Fibroblast of lung (primary cell): ENCODE measurements around the gene C12orf50. TPM values are rescaled to one million over a fixed set of nuclear protein-coding genes. Genes with fewer than 3 reads are reported as not detected.

Experiments used
- DNase-seq, 2 donors: peaks; one replicate each; pipeline versions ENCODE4 v3.0.0 to v3.0.0-alpha.2; 2010; ENCODE audit warnings: low read depth in 2 of 2
- H2AFZ ChIP-seq: 2 replicates; pipeline ENCODE4 v1.5.1; 2012; ENCODE audit warnings: low read length, control low read depth, inconsistent platforms
- H3K27ac ChIP-seq: 2 replicates; pipeline ENCODE4 v1.5.1; 2011; ENCODE audit warnings: low read length, control low read depth; ENCODE audit not compliant: insufficient read depth
- H3K27me3 ChIP-seq: 2 replicates; pipeline ENCODE4 v1.5.1; 2011; ENCODE audit warnings: mild to moderate bottlenecking, low read length; ENCODE audit not compliant: control insufficient read depth, insufficient read depth
- H3K36me3 ChIP-seq: 2 replicates; pipeline ENCODE4 v1.5.1; 2011; ENCODE audit warnings: low read length; ENCODE audit not compliant: control insufficient read depth, insufficient read depth
- H3K4me1 ChIP-seq: 2 replicates; pipeline ENCODE4 v1.5.1; 2011; ENCODE audit warnings: low read length; ENCODE audit not compliant: control insufficient read depth, insufficient read depth; ENCODE audit errors: extremely low read depth
- H3K4me2 ChIP-seq: 2 replicates; pipeline ENCODE4 v1.5.1; 2011; ENCODE audit warnings: low read length, control low read depth; ENCODE audit not compliant: insufficient read depth; ENCODE audit errors: extremely low read depth
- H3K4me3 ChIP-seq, 4 experiments: fragments of 200-600 bp in 1 of 4; sonication (generic) in 1 of 4; replicated peaks in 1 of 4; 2 replicates each; pipeline ENCODE4 v1.5.1; 2011 to 2016; ENCODE audit warnings: low read length in 4 of 4, low read depth in 3 of 4, mild to moderate bottlenecking in 3 of 4, control low read depth in 2 of 4, inconsistent platforms in 1 of 4, mixed read lengths in 1 of 4; ENCODE audit not compliant: insufficient read depth in 1 of 4; ENCODE audit errors: control extremely low read depth in 1 of 4
- H3K79me2 ChIP-seq: 2 replicates; pipeline ENCODE4 v1.5.1; 2012; ENCODE audit warnings: mild to moderate bottlenecking, low read length, inconsistent platforms; ENCODE audit not compliant: control insufficient read depth, insufficient read depth
- H3K9ac ChIP-seq: 2 replicates; pipeline ENCODE4 v1.5.1; 2011; ENCODE audit warnings: mild to moderate bottlenecking, low read length, control low read depth; ENCODE audit not compliant: insufficient read depth
- H3K9me3 ChIP-seq: 2 replicates; pipeline ENCODE4 v1.5.1; 2012; ENCODE audit warnings: low read depth, low read length; ENCODE audit not compliant: control insufficient read depth, insufficient read depth
- H4K20me1 ChIP-seq: 2 replicates; pipeline ENCODE4 v1.5.1; 2011; ENCODE audit warnings: low read length; ENCODE audit not compliant: control insufficient read depth, insufficient read depth; ENCODE audit errors: extremely low read depth
- CTCF ChIP-seq, 2 donors: IDR thresholded peaks in 1 of 2; conservative IDR thresholded peaks in 1 of 2; 1 replicate in 1 of 2; 2 replicates in 1 of 2; pipeline ENCODE4 v1.5.1; 2011 to 2012; ENCODE audit warnings: low read length in 2 of 2, control low read depth in 1 of 2, inconsistent platforms in 1 of 2, low read depth in 1 of 2, mild to moderate bottlenecking in 1 of 2
- EZH2 ChIP-seq: IDR thresholded peaks from 2 replicates; pipeline ENCODE4 v1.5.1; 2012; ENCODE audit warnings: low read length, control low read depth, mild to moderate bottlenecking; ENCODE audit errors: missing control alignments
- polyA minus RNA-seq: library from RNA; depleted of rRNA, polyadenylated mRNA; stranded (reverse); fragments of >200 nt; gene quantifications from 2 replicates; pipeline ENCODE4 v1.2.3, GENCODE V29; 2011; ENCODE audit warnings: low replicate concordance
- polyA plus RNA-seq, 2 donors: library from polyadenylated mRNA; depleted of rRNA in 1 of 2; stranded (reverse) in 1 of 2; unstranded in 1 of 2; fragments of >200 nt; gene quantifications; 2 replicates each; pipeline ENCODE4 v1.2.1, GENCODE V29; 2011 to 2012; ENCODE audit warnings: missing spikeins in 1 of 2
- total RNA-seq: library from RNA; depleted of rRNA; stranded (reverse); fragments of >200 nt; gene quantifications from 2 replicates; pipeline ENCODE4 v1.2.1, GENCODE V29; 2014

C12orf50 gene
- under 0.01 TPM in 1 of 2 replicates, not detected in the other for total RNA-seq
- not detected in 2 replicates for polyA plus RNA-seq
- polyA plus RNA-seq (2012), result not detected in 2 replicates
- polyA minus RNA-seq, result not detected in 2 replicates

- no peak within 1 kb of the TSS for H3K4me2 ChIP-seq
Measured at GRCh38 chr12:88029093-88029665, at the start of gene C12orf50. TSS of gene C12orf50 (minus strand) at chr12:88029401. CDS start at chr12:88026962, 2,439 bp downstream.

GRCh38 chr12:88067301-88067700, 38.1 kb upstream of the C12orf50 start:
- H4K20me1 ChIP-seq, result no peaks in the 10 kb centered on the region
- no peaks in the 10 kb centered on the region for H3K4me1 ChIP-seq
- H3K9me3 ChIP-seq, result no peaks in the 10 kb centered on the region
- no peak overlapping the region for H3K9ac ChIP-seq
- peak in 1 of 2 donors; percentile 33 for DNase-seq
- H3K4me2 ChIP-seq, result no peak overlapping the region
- H3K79me2 ChIP-seq, result no peaks in the 10 kb centered on the region
- no peaks in the 10 kb centered on the region for H3K27me3 ChIP-seq
- H3K4me3 ChIP-seq, result no peak overlapping the region
- TF ChIP-seq CTCF (conservative IDR thresholded peaks at IDR 0.05 in 1 of 2, IDR thresholded peaks at IDR 0.05 in 1 of 2; ENCODE audit: low read depth in 1 of 2, low read length in 2 of 2), result no peak
- TF ChIP-seq EZH2, result no peak
- H2AFZ ChIP-seq, result no peak overlapping the region
- no peaks in the 10 kb centered on the region for H3K36me3 ChIP-seq
- H3K27ac ChIP-seq, result no peak overlapping the region

More at GRCh38 chr12:88029093-88029665, at the start of gene C12orf50:
- TF ChIP-seq CTCF (conservative IDR thresholded peaks at IDR 0.05 in 1 of 2, IDR thresholded peaks at IDR 0.05 in 1 of 2; ENCODE audit: low read depth in 1 of 2, low read length in 2 of 2) (no peak), EZH2 (no peak)
- Histone ChIP-seq H4K20me1 (no peaks in the 10 kb centered on the region), H3K4me1 (no peaks in the 10 kb centered on the region), H3K4me3 (no peak within 1 kb of the TSS), H3K9ac (no peak within 1 kb of the TSS), H3K9me3 (no peaks in the 10 kb centered on the region), H2AFZ (no peak within 1 kb of the TSS), H3K27me3 (peaks cover 2% of the 10 kb centered on the region), H3K27ac (no peak within 1 kb of the TSS), H3K79me2 (no peaks in the 10 kb centered on the region), H3K36me3 (no peaks in the 10 kb centered on the region)
- no peak for DNase-seq

GRCh38 chr12:88063375-88063774, 34.2 kb upstream of the C12orf50 start:
- no peak overlapping the region for H3K4me3 ChIP-seq
- no peaks in the 10 kb centered on the region for H4K20me1 ChIP-seq
- H2AFZ ChIP-seq, result no peak overlapping the region

More at GRCh38 chr12:88063375-88063774, 34.2 kb upstream of the C12orf50 start:
- H3K36me3 ChIP-seq, result no peaks in the 10 kb centered on the region
- H3K79me2 ChIP-seq, result no peaks in the 10 kb centered on the region
- no peak overlapping the region for H3K9ac ChIP-seq
- no peak overlapping the region for H3K4me2 ChIP-seq
- no peaks in the 10 kb centered on the region for H3K4me1 ChIP-seq
- DNase-seq, result peak; percentile 26 to 31
- TF ChIP-seq CTCF (conservative IDR thresholded peaks at IDR 0.05 in 1 of 2, IDR thresholded peaks at IDR 0.05 in 1 of 2; ENCODE audit: low read depth in 1 of 2, low read length in 2 of 2), result no peak
- no peak for TF ChIP-seq EZH2
- no peaks in the 10 kb centered on the region for H3K9me3 ChIP-seq
- no peak overlapping the region for H3K27ac ChIP-seq
- H3K27me3 ChIP-seq, result no peaks in the 10 kb centered on the region
